PC-9 (cell line): ENCODE measurements around the gene PALD1. TPM values are rescaled to one million over a fixed set of nuclear protein-coding genes. Genes with fewer than 3 reads are reported as not detected.

Experiments
- BruUV-seq: library from RNA; stranded (reverse); fragments of 400-500 nt; replicated peaks from 2 replicates; lab custom pipeline; 2021; lab: Mats Ljungman, UMichigan
- CTCF ChIA-PET: fragments of 300-600 bp; sonication (Branson Sonifier 250); formaldehyde crosslinking; loops from one replicate; lab custom pipeline; 2022; ENCODE audit warnings: antibody characterized with exemption; lab: Charles Lee
- POLR2A ChIA-PET: fragments of 300-600 bp; sonication (Branson Sonifier 250); formaldehyde crosslinking; loops from one replicate; lab custom pipeline; 2022; ENCODE audit warnings: antibody characterized with exemption; ENCODE audit not compliant: unreplicated experiment; lab: Charles Lee
- DNase-seq, 2 experiments: peaks; one replicate each; pipeline versions ENCODE4 v3.0.0 to v3.0.0-alpha.2; 2015 to 2022; ENCODE audit warnings: mixed read lengths in 1 of 2
- H2AFZ ChIP-seq: fragments of 200-600 bp; sonication (generic); 2 replicates; pipeline ENCODE4 v1.8.1; 2017; ENCODE audit warnings: antibody characterized with exemption
- H3F3A ChIP-seq: fragments of 200-600 bp; sonication (generic); 2 replicates; pipeline ENCODE4 v1.8.1; 2017; ENCODE audit warnings: antibody characterized with exemption, mild to moderate bottlenecking, low read depth; ENCODE audit not compliant: insufficient read depth
- H3K27ac ChIP-seq: fragments of 200-600 bp; sonication (generic); 2 replicates; pipeline ENCODE4 v1.6.1; 2016; ENCODE audit warnings: mixed run types
- H3K27me3 ChIP-seq: fragments of 200-600 bp; sonication (generic); 2 replicates; pipeline ENCODE4 v1.6.1; 2016; ENCODE audit warnings: low read depth, mixed run types; ENCODE audit not compliant: insufficient read depth
- H3K36me3 ChIP-seq: fragments of 200-600 bp; sonication (generic); 2 replicates; pipeline ENCODE4 v1.6.1; 2016; ENCODE audit warnings: low read depth, mixed run types
- H3K4me1 ChIP-seq: fragments of 200-600 bp; sonication (generic); replicated peaks from 2 replicates; pipeline ENCODE4 v1.6.1; 2016; ENCODE audit warnings: mixed run types; ENCODE audit not compliant: insufficient read depth
- H3K4me2 ChIP-seq: fragments of 200-600 bp; sonication (generic); 2 replicates; pipeline ENCODE4 v1.6.1; 2017; ENCODE audit warnings: mixed run types
- H3K4me3 ChIP-seq: fragments of 200-600 bp; sonication (generic); 2 replicates; pipeline ENCODE4 v1.6.1; 2016; ENCODE audit warnings: mixed run types
- H3K79me2 ChIP-seq: fragments of 200-600 bp; sonication (generic); 2 replicates; pipeline ENCODE4 v1.6.1; 2017; ENCODE audit warnings: low read depth, mixed run types
- H3K9me2 ChIP-seq: fragments of 200-600 bp; sonication (generic); 2 replicates; pipeline ENCODE4 v1.8.1; 2017; ENCODE audit warnings: mild to moderate bottlenecking; ENCODE audit not compliant: insufficient read depth
- H3K9me3 ChIP-seq: fragments of 200-600 bp; sonication (generic); 2 replicates; pipeline ENCODE4 v1.8.1; 2016; ENCODE audit warnings: low read depth; ENCODE audit not compliant: insufficient read depth
- H4K20me1 ChIP-seq: fragments of 200-600 bp; sonication (generic); 2 replicates; pipeline ENCODE4 v1.8.1; 2017; ENCODE audit not compliant: insufficient read depth
- EZH2 ChIP-seq: fragments of 200-600 bp; sonication (generic); IDR thresholded peaks from 2 replicates; pipeline ENCODE4 v1.8.0; 2017; ENCODE audit warnings: antibody characterized with exemption, low read depth
- intact Hi-C: fragments of 100-400 bp; cut with micrococcal nuclease; formaldehyde crosslinking; loops from one replicate; pipeline ENCODE4 v1.10.0; 2022; ENCODE audit not compliant: unreplicated experiment
- total RNA-seq: library from RNA; stranded (reverse); gene quantifications from 2 replicates; pipeline ENCODE4 v1.2.3, GENCODE V29; 2021
- TF ChIP-seq, protein P1 (sequence below): fragments of 200-600 bp; sonication (generic); conservative IDR thresholded peaks from 2 replicates; pipeline ENCODE4 v1.6.1; 2017; ENCODE audit warnings: mixed run types, antibody characterized with exemption, mild to moderate bottlenecking, moderate library complexity

PALD1 gene
- total RNA-seq, 1 experiment from 2014 or later, result 5.2 TPM

DNA sequence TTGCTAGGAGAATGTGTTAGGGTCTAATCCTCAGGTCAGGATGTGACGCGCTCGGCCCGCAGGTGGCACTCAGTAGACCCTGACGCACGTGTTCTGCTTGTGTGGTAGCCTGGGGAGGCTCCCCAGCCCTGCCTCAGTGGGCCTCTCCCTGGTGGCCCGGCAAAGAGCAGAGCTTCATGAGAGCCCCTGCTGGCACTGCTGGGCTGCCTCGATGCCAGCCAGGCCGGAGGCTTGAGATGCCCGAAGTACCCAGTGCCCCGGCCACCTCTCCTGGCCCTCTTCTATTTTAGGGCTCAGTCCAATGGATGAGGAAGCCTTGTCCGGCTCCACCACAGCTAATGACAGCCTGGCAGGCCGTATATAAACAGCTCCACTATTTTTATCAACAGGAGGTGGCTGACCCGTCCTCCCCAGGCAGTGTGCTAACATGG is 82.0 kb downstream of the PALD1 start:
- no peak overlapping the region for H3K4me3 ChIP-seq
- H3K9me2 ChIP-seq, result no peaks in the 10 kb centered on the region
- no peak for DNase-seq
- no peaks in the 10 kb centered on the region for H4K20me1 ChIP-seq
- no peak overlapping the region for H2AFZ ChIP-seq
- ChIA-PET POLR2A (no interaction called here), CTCF (interaction anchor here (0.6 to 1.0 kb wide), 2 partner anchors 16 to 145 kb away, joined by 3 to 4 read pairs; no protein-coding TSS in a partner anchor)
- no peak overlapping the region for H3K4me2 ChIP-seq
- no peak for TF ChIP-seq EZH2
- TF ChIP-seq, protein P1, sequence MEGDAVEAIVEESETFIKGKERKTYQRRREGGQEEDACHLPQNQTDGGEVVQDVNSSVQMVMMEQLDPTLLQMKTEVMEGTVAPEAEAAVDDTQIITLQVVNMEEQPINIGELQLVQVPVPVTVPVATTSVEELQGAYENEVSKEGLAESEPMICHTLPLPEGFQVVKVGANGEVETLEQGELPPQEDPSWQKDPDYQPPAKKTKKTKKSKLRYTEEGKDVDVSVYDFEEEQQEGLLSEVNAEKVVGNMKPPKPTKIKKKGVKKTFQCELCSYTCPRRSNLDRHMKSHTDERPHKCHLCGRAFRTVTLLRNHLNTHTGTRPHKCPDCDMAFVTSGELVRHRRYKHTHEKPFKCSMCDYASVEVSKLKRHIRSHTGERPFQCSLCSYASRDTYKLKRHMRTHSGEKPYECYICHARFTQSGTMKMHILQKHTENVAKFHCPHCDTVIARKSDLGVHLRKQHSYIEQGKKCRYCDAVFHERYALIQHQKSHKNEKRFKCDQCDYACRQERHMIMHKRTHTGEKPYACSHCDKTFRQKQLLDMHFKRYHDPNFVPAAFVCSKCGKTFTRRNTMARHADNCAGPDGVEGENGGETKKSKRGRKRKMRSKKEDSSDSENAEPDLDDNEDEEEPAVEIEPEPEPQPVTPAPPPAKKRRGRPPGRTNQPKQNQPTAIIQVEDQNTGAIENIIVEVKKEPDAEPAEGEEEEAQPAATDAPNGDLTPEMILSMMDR, result no peak
- no peaks in the 10 kb centered on the region for H3K36me3 ChIP-seq
- no peak overlapping the region for H3K27ac ChIP-seq
- H3K9me3 ChIP-seq, result no peaks in the 10 kb centered on the region
- no peaks in the 10 kb centered on the region for H3K4me1 ChIP-seq
- intact Hi-C loops, result no loop called here
- no TSS peak for BruUV-seq
- H3K79me2 ChIP-seq, result no peaks in the 10 kb centered on the region
- no peaks in the 10 kb centered on the region for H3K27me3 ChIP-seq
- no peaks in the 10 kb centered on the region for H3F3A ChIP-seq

DNA sequence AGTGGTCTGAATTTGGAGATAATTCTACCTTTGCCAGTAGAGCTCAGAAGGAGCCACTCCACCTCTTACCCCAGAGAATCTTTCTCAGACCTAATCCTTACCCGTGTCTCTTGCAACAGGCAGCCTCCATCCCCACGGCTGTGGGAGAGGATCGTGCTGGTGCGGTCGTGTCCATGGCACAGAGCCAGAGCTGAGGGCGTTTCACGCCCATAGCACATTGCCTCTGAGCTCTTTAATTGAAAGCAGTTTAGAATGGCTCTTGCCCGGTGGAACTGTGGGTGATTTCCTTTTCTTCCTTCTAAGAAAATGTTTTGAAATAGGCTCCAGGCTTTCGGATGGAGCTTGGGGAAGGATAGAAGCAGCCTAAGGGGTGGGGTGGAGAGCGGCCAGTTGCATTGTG is 82.5 kb downstream of the PALD1 start:
- Histone ChIP-seq H3F3A (no peaks in the 10 kb centered on the region), H3K79me2 (no peaks in the 10 kb centered on the region), H3K4me1 (no peaks in the 10 kb centered on the region), H3K9me2 (no peaks in the 10 kb centered on the region), H2AFZ (no peak overlapping the region), H3K27me3 (no peaks in the 10 kb centered on the region), H3K27ac (no peak overlapping the region), H3K4me2 (no peak overlapping the region), H4K20me1 (no peaks in the 10 kb centered on the region), H3K4me3 (no peak overlapping the region), H3K9me3 (no peaks in the 10 kb centered on the region), H3K36me3 (no peaks in the 10 kb centered on the region)
- intact Hi-C loops, result no loop called here
- TF ChIP-seq, protein P1, result no peak
- no peak for TF ChIP-seq EZH2
- ChIA-PET CTCF (interaction anchor here (1.0 kb wide), 1 partner anchor 15 kb away, joined by 3 read pairs; no protein-coding TSS in a partner anchor), POLR2A (no interaction called here)
- no TSS peak for BruUV-seq
- DNase-seq, result no peak

DNA sequence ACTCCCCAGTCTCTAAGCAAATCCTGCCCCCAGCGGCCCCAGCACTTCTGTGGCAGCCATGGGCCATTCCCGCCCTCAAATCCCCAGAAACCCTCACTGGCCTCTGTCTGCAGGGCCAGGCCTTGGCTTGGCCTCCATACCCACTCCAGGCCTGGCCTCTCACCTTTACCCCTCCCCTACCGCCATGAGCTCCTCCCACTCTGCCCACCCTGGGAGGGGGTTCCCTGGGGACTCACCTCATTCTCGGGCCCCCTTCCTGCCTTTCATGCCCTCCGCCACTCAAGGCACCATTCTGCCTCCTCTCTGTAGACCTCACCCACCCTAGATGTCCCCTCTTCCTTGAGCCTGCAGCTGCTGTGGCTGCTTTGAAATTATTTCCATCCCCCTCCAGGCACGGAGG is 83.0 kb downstream of the PALD1 start:
- DNase-seq, result no peak
- Histone ChIP-seq H3K4me1 (no peaks in the 10 kb centered on the region), H2AFZ (no peak overlapping the region), H3K4me3 (no peak overlapping the region), H3K4me2 (no peak overlapping the region), H4K20me1 (0 out of 2 replicates have a peak, but pooled peaks cover under 1% of the 10 kb centered on the region), H3K27ac (no peak overlapping the region), H3K9me2 (no peaks in the 10 kb centered on the region), H3K9me3 (no peaks in the 10 kb centered on the region), H3K27me3 (no peaks in the 10 kb centered on the region), H3F3A (no peaks in the 10 kb centered on the region), H3K36me3 (no peaks in the 10 kb centered on the region), H3K79me2 (no peaks in the 10 kb centered on the region)
- ChIA-PET CTCF (interaction anchor here (1.0 kb wide), 1 partner anchor 15 kb away, joined by 3 read pairs; no protein-coding TSS in a partner anchor), POLR2A (no interaction called here)
- BruUV-seq, result no TSS peak
- intact Hi-C loops, result no loop called here
- TF ChIP-seq, protein P1, result no peak
- TF ChIP-seq EZH2, result no peak
